ENCODE measurements around the gene WDR47.

GRCh38 chr1:108960719-108961118 lies 81.2 kb downstream of the WDR47 start:
- no peak for TF ChIP-seq CTCF (IDR thresholded peaks at IDR 0.05; ENCODE audit: poor library complexity)
- no peak for TF ChIP-seq EZH2phosphoT487 (IDR thresholded peaks at IDR 0.05; ENCODE audit: low read depth, severe bottlenecking, unreplicated experiment)
